Mammary epithelial cell (primary cell): ENCODE results near the gene OR8D4.
"Not testable (repeated sequence)": the region's sequence is repeated elsewhere in the genome, so short reads cannot be mapped to it uniquely, and the experiment has no call there.

ENCODE experiments used
- CTCF ChIP-seq, 2 donors: IDR thresholded peaks in 1 of 2; conservative IDR thresholded peaks in 1 of 2; 2 replicates each; pipeline ENCODE4 v1.5.1; 2011 to 2012; ENCODE audit warnings: inconsistent platforms in 2 of 2, low read length in 2 of 2, mild to moderate bottlenecking in 2 of 2, control low read depth in 1 of 2, low read depth in 1 of 2; ENCODE audit not compliant: insufficient read depth in 1 of 2; ENCODE audit errors: extremely low read depth in 1 of 2
- EZH2 ChIP-seq: IDR thresholded peaks from 2 replicates; pipeline ENCODE4 v1.6.1; 2012; ENCODE audit warnings: low read length, inconsistent platforms, borderline replicate concordance

- not testable (repeated sequence) for TF ChIP-seq CTCF (conservative IDR thresholded peaks at IDR 0.05 in 1 of 2, IDR thresholded peaks at IDR 0.05 in 1 of 2; ENCODE audit: extremely low read depth in 1 of 2, insufficient read depth in 1 of 2, low read depth in 1 of 2, low read length in 2 of 2); EZH2
Observed at GRCh38 chr11:123867795-123868194, 34.2 kb upstream of the OR8D4 start.
